CD14-positive monocyte (primary cell): ENCODE results near the gene COX7A2. TPM values are rescaled to one million over a fixed set of nuclear protein-coding genes. Genes with fewer than 3 reads are reported as not detected.

Source experiments
- DNase-seq, 3 donors: peaks; one replicate each; pipeline ENCODE4 v3.0.0-alpha.2; 2011 to 2022
- H2AFZ ChIP-seq: 2 replicates; pipeline ENCODE4 v1.6.0; 2012; ENCODE audit warnings: mild to moderate bottlenecking, low read depth, low read length, inconsistent platforms; ENCODE audit not compliant: insufficient read depth, poor library complexity, severe bottlenecking
- H3K27ac ChIP-seq, 2 donors: 1 replicate in 1 of 2; 2 replicates in 1 of 2; pipeline ENCODE4 v1.5.1; 2012 to 2013; ENCODE audit warnings: low read length in 2 of 2, control low read depth in 1 of 2, inconsistent platforms in 1 of 2, low read depth in 1 of 2, mild to moderate bottlenecking in 1 of 2
- H3K27me3 ChIP-seq, 2 donors: one replicate each; pipeline versions ENCODE4 v1.6.0 to v1.6.1; 2011 to 2013; ENCODE audit warnings: low read length in 2 of 2; ENCODE audit not compliant: control insufficient read depth in 2 of 2, insufficient read depth in 2 of 2
- H3K36me3 ChIP-seq, 2 donors: replicated peaks in 1 of 2; 1 replicate in 1 of 2; 2 replicates in 1 of 2; pipeline versions ENCODE4 v1.5.1 to v1.6.1; 2012 to 2013; ENCODE audit warnings: low read length in 2 of 2, control low read depth in 1 of 2, inconsistent platforms in 1 of 2, mild to moderate bottlenecking in 1 of 2; ENCODE audit not compliant: insufficient read depth in 2 of 2, control insufficient read depth in 1 of 2
- H3K4me1 ChIP-seq, 2 donors: 1 replicate in 1 of 2; 2 replicates in 1 of 2; pipeline versions ENCODE4 v1.5.1 to v1.6.1; 2012 to 2013; ENCODE audit warnings: low read length in 2 of 2, control low read depth in 1 of 2, inconsistent platforms in 1 of 2, mild to moderate bottlenecking in 1 of 2, moderate library complexity in 1 of 2; ENCODE audit not compliant: insufficient read depth in 2 of 2, control insufficient read depth in 1 of 2
- H3K4me2 ChIP-seq: replicated peaks from 2 replicates; pipeline ENCODE3; 2012; ENCODE audit warnings: low read length, moderate library complexity, mild to moderate bottlenecking; ENCODE audit not compliant: poor library complexity, severe bottlenecking; ENCODE audit errors: extremely low read depth
- H3K4me3 ChIP-seq, 3 experiments: fragments of 200-600 bp in 1 of 3; sonication (generic) in 1 of 3; replicated peaks in 1 of 3; 1 replicate in 2 of 3; 2 replicates in 1 of 3; pipeline ENCODE4 v1.5.1; 2011 to 2013; ENCODE audit warnings: low read length in 3 of 3, mild to moderate bottlenecking in 3 of 3, control low read depth in 2 of 3, low read depth in 2 of 3, inconsistent platforms in 1 of 3, moderate library complexity in 1 of 3
- H3K79me2 ChIP-seq: 2 replicates; pipeline ENCODE4 v1.6.0; 2012; ENCODE audit warnings: mild to moderate bottlenecking, control low read depth, inconsistent platforms, low read length, moderate library complexity; ENCODE audit not compliant: insufficient read depth
- H3K9ac ChIP-seq: 2 replicates; pipeline ENCODE4 v1.6.0; 2017; ENCODE audit warnings: low read length, mild to moderate bottlenecking; ENCODE audit not compliant: insufficient read depth, poor library complexity, severe bottlenecking
- H3K9me3 ChIP-seq, 2 donors: replicated peaks in 1 of 2; 1 replicate in 1 of 2; 2 replicates in 1 of 2; pipeline versions ENCODE4 v1.5.1 to v1.6.1; 2012 to 2013; ENCODE audit warnings: low read length in 2 of 2, control low read depth in 1 of 2; ENCODE audit not compliant: control insufficient read depth in 1 of 2, insufficient read depth in 1 of 2
- H4K20me1 ChIP-seq: 2 replicates; pipeline ENCODE4 v1.6.0; 2012; ENCODE audit warnings: mild to moderate bottlenecking, low read length, control low read depth, moderate library complexity; ENCODE audit not compliant: insufficient read depth
- H3K27ac Mint-ChIP-seq, 7 donors: one replicate each; pipeline ENCODE4 v1.8.0; 2020; ENCODE audit warnings: mild to moderate bottlenecking in 7 of 7, mixed read lengths in 7 of 7, moderate library complexity in 6 of 7, inconsistent platforms in 2 of 7
- H3K27me3 Mint-ChIP-seq, 3 donors: one replicate each; pipeline ENCODE4 v1.8.0; 2021 to 2022; ENCODE audit warnings: low read depth in 3 of 3, mild to moderate bottlenecking in 3 of 3, mixed read lengths in 3 of 3, moderate library complexity in 3 of 3, inconsistent platforms in 1 of 3
- H3K36me3 Mint-ChIP-seq, 2 donors: one replicate each; pipeline ENCODE4 v1.8.0; 2020; ENCODE audit warnings: mixed read lengths in 2 of 2, inconsistent platforms in 1 of 2, mild to moderate bottlenecking in 1 of 2
- H3K4me1 Mint-ChIP-seq: one replicate; pipeline ENCODE4 v1.8.0; 2020; ENCODE audit warnings: mild to moderate bottlenecking, mixed read lengths
- H3K4me3 Mint-ChIP-seq, 2 donors: one replicate each; pipeline ENCODE4 v1.8.0; 2020; ENCODE audit warnings: mild to moderate bottlenecking in 2 of 2, mixed read lengths in 2 of 2, moderate library complexity in 1 of 2
- H3K9me3 Mint-ChIP-seq, 7 donors: one replicate each; pipeline ENCODE4 v1.8.0; 2020 to 2022; ENCODE audit warnings: mixed read lengths in 7 of 7, mild to moderate bottlenecking in 6 of 7, moderate library complexity in 6 of 7, inconsistent platforms in 2 of 7
- WGBS: methylation state at CpG from one replicate; pipeline ENCODE4 v1.1.5; 2013; ENCODE audit warnings: missing lambda C conversion rate; ENCODE audit not compliant: insufficient coverage; 5-methylcytosine and 5-hydroxymethylcytosine counted together
- intact Hi-C, 2 donors: fragments of 100-400 bp; cut with micrococcal nuclease; formaldehyde crosslinking; loops; one replicate each; pipeline versions ENCODE4 v1.15.0 to v1.15.1; 2023
- polyA plus RNA-seq, 3 donors: library from polyadenylated mRNA; depleted of rRNA in 1 of 3; unstranded in 2 of 3; stranded (reverse) in 1 of 3; fragments of 300-500 nt in 2 of 3; fragments of >200 nt in 1 of 3; fragmentation: Illumina TruSeq in 2 of 3; gene quantifications; 1 replicate in 2 of 3; 2 replicates in 1 of 3; pipeline ENCODE4 v1.2.3, GENCODE V29; 2012 to 2021
- TF ChIP-seq, protein P1 (sequence below): fragments of 200-600 bp; IDR thresholded peaks from one replicate; pipeline ENCODE4 v1.8.0; 2022; ENCODE audit warnings: antibody characterized with exemption, mild to moderate bottlenecking

COX7A2 gene
- polyA plus RNA-seq, 3 donors: 175 to 846 (median 798) TPM

DNA sequence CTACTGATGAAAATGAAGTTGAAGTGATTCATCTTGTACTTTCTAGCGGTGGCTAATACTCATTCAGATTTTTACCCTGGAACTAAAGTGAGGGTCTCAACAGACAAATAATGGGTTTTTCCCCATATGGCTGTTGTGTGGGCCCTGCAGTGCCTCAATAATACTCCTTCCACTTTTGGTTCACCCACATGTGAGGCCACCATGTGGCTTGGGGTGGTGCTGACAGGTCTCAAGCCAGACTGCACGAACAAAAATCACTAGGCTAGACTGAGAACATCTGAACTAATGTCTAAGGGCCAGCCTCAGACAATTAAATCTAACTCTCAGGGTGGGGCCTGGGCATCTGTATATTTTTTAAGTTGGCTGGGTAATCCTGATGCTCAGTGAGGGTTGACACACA lies 29.9 kb downstream of the COX7A2 start:
- H3K4me1 Mint-ChIP-seq: peaks cover 11% of the 10 kb centered on the region
- no peaks in the 10 kb centered on the region for H3K79me2 ChIP-seq
- no peak overlapping the region for H3K27ac Mint-ChIP-seq
- H3K27ac ChIP-seq: no peak overlapping the region
- peaks cover 1 to 2% of the 10 kb centered on the region in 2 donors for H3K4me1 ChIP-seq
- H3K9me3 ChIP-seq: no peaks in the 10 kb centered on the region
- DNase-seq: no peak
- H3K9me3 Mint-ChIP-seq: peaks cover 0 to 2% (median 0%) of the 10 kb centered on the region in 7 donors
- H3K36me3 Mint-ChIP-seq: peaks cover 0 to 2% of the 10 kb centered on the region in 2 donors
- H3K36me3 ChIP-seq: no peaks in the 10 kb centered on the region
- H3K9ac ChIP-seq: no peak overlapping the region
- TF ChIP-seq, protein P1, sequence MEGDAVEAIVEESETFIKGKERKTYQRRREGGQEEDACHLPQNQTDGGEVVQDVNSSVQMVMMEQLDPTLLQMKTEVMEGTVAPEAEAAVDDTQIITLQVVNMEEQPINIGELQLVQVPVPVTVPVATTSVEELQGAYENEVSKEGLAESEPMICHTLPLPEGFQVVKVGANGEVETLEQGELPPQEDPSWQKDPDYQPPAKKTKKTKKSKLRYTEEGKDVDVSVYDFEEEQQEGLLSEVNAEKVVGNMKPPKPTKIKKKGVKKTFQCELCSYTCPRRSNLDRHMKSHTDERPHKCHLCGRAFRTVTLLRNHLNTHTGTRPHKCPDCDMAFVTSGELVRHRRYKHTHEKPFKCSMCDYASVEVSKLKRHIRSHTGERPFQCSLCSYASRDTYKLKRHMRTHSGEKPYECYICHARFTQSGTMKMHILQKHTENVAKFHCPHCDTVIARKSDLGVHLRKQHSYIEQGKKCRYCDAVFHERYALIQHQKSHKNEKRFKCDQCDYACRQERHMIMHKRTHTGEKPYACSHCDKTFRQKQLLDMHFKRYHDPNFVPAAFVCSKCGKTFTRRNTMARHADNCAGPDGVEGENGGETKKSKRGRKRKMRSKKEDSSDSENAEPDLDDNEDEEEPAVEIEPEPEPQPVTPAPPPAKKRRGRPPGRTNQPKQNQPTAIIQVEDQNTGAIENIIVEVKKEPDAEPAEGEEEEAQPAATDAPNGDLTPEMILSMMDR: peak; percentile 6
- intact Hi-C loops: loop anchor here in 1 of 2 donors (10.0 kb wide), 1 partner anchor 1359 kb away; no protein-coding TSS in a partner anchor
- no peak overlapping the region for H3K4me3 ChIP-seq
- peaks cover 7 to 20% (median 15%) of the 10 kb centered on the region in 3 donors for H3K27me3 Mint-ChIP-seq
- no CpG with 5 or more reads among the region's 2 CpGs for WGBS
- no peak overlapping the region for H3K4me2 ChIP-seq
- H3K27me3 ChIP-seq: peaks cover 7 to 10% of the 10 kb centered on the region in 2 donors
- H3K4me3 Mint-ChIP-seq: no peak overlapping the region
- H4K20me1 ChIP-seq: no peaks in the 10 kb centered on the region
- no peak overlapping the region for H2AFZ ChIP-seq

DNA sequence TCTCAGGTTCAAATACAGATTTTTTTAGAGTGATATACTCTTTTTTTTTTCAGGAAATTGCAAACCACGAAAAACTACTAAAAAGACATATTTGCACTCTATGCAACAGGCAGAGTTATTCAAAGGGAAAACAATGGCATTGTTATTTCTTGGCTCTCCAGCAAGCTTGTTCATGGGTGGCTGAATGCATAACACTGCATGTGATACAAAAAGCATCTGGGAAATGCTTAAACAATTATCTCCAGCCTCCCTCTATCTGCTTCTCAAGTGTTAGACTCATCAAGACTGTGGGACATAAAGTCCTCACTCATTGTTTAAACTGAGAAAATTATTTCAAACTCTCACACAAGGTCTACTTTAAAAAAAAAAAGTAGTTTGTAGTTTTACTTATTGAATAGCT lies 30.5 kb downstream of the COX7A2 start:
- no peak for DNase-seq
- peaks cover 0 to 6% (median under 1%) of the 10 kb centered on the region in 7 donors for H3K9me3 Mint-ChIP-seq
- peaks cover 18% of the 10 kb centered on the region for H3K4me1 Mint-ChIP-seq
- Histone ChIP-seq H3K4me2 (no peak overlapping the region), H3K4me1 (peaks cover 7 to 8% of the 10 kb centered on the region in 2 donors), H3K4me3 (no peak overlapping the region), H3K9me3 (no peaks in the 10 kb centered on the region), H4K20me1 (no peaks in the 10 kb centered on the region), H3K9ac (no peak overlapping the region), H3K36me3 (no peaks in the 10 kb centered on the region), H3K79me2 (no peaks in the 10 kb centered on the region), H3K27ac (no peak overlapping the region), H2AFZ (no peak overlapping the region), H3K27me3 (peaks cover 12 to 16% of the 10 kb centered on the region in 2 donors)
- no peak overlapping the region for H3K27ac Mint-ChIP-seq
- TF ChIP-seq, protein P1: no peak
- intact Hi-C loops: loop anchor here in 1 of 2 donors (10.0 kb wide), 1 partner anchor 1358 kb away; no protein-coding TSS in a partner anchor
- peaks cover 13 to 25% (median 20%) of the 10 kb centered on the region in 3 donors for H3K27me3 Mint-ChIP-seq
- H3K36me3 Mint-ChIP-seq: peaks cover 0 to 5% of the 10 kb centered on the region in 2 donors
- no CpG with 5 or more reads among the region's 1 CpG for WGBS
- H3K4me3 Mint-ChIP-seq: no peak overlapping the region
